Esophagus muscularis mucosa (tissue), 4 donors: ENCODE data around the gene STING1.

Experiments used
- EP300 ChIP-seq: sonication (generic); formaldehyde crosslinking; IDR thresholded peaks from one replicate; pipeline ENCODE4 v1.6.1; 2017; ENCODE audit warnings: antibody characterized with exemption
- POLR2A ChIP-seq: fragments of 450-650 bp; IDR thresholded peaks from one replicate; pipeline ENCODE4 v1.6.1; 2017; ENCODE audit warnings: antibody characterized with exemption, moderate library complexity, mild to moderate bottlenecking, low read depth
- POLR2AphosphoS5 ChIP-seq, 2 donors: sonication (generic); formaldehyde crosslinking; IDR thresholded peaks; one replicate each; pipeline ENCODE4 v1.6.1; 2017; ENCODE audit warnings: antibody characterized with exemption in 2 of 2
- TF ChIP-seq, protein P1 (sequence below), 3 experiments: fragments of 200-600 bp in 2 of 3; fragments of 450-650 bp in 1 of 3; sonication (generic) in 2 of 3; IDR thresholded peaks; one replicate each; pipeline ENCODE4 v1.5.1; 2017 to 2019; ENCODE audit warnings: antibody characterized with exemption in 3 of 3, mild to moderate bottlenecking in 2 of 3, moderate library complexity in 1 of 3

- peak; percentile 27 to 69 for TF ChIP-seq POLR2AphosphoS5 (IDR thresholded peaks at IDR 0.05)
- TF ChIP-seq, protein P1, sequence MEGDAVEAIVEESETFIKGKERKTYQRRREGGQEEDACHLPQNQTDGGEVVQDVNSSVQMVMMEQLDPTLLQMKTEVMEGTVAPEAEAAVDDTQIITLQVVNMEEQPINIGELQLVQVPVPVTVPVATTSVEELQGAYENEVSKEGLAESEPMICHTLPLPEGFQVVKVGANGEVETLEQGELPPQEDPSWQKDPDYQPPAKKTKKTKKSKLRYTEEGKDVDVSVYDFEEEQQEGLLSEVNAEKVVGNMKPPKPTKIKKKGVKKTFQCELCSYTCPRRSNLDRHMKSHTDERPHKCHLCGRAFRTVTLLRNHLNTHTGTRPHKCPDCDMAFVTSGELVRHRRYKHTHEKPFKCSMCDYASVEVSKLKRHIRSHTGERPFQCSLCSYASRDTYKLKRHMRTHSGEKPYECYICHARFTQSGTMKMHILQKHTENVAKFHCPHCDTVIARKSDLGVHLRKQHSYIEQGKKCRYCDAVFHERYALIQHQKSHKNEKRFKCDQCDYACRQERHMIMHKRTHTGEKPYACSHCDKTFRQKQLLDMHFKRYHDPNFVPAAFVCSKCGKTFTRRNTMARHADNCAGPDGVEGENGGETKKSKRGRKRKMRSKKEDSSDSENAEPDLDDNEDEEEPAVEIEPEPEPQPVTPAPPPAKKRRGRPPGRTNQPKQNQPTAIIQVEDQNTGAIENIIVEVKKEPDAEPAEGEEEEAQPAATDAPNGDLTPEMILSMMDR (IDR thresholded peaks at IDR 0.05) = no peak
- TF ChIP-seq EP300 = no peak
- TF ChIP-seq POLR2A = no peak
Observed at GRCh38 chr5:139461698-139462097, 20.9 kb downstream of the STING1 start.
